ENCODE data around the gene SLC13A4.

DNA sequence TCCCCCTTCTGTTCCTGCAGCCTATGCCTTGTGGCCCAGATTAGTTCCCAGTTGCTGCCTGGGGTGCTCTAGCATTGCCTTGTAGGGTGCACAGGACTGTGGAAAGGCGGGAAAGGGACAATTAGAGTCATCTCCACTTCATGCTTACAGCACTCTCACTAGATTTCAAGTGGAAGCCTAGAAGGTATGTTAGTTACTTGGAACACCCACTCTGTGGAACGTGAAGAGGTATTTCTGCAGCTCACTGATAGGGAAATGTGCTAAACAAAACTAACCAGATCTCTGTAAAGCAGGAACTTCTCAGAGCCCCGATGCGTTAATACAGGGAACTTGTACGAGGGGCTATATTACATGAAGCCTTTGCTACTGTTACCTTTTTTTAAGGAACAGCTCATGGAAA is 46.2 kb downstream of the SLC13A4 start:
- TF ChIP-seq CTCF (IDR thresholded peaks at IDR 0.05) (no peak), POLR2A (IDR thresholded peaks at IDR 0.05) (no peak), POLR2AphosphoS5 (IDR thresholded peaks at IDR 0.05) (no peak)
